Upper lobe of left lung (tissue), 6 donors: ENCODE results near the gene MAP1S. TPM values are rescaled to one million over a fixed set of nuclear protein-coding genes. Genes with fewer than 3 reads are reported as not detected.
"Not testable (repeated sequence)": the region's sequence is repeated elsewhere in the genome, so short reads cannot be mapped to it uniquely, and the experiment has no call there.

Source experiments
- ATAC-seq, 2 donors: fragments of 200-7000 bp; cut with Tn5 transposase; one replicate each; pipeline ENCODE4 v1.9.1; 2022; ENCODE audit warnings: mild to moderate bottlenecking in 2 of 2, moderate library complexity in 2 of 2; ENCODE audit not compliant: low FRiP score in 2 of 2
- DNase-seq, 2 donors: peaks; one replicate each; pipeline ENCODE4 v3.0.0-alpha.2; 2019 to 2020
- H3K27ac ChIP-seq, 4 donors: fragments of 200-600 bp; sonication (generic); one replicate each; pipeline ENCODE4 v1.5.1; 2016 to 2019
- H3K27me3 ChIP-seq, 4 donors: fragments of 200-600 bp; sonication (generic); one replicate each; pipeline ENCODE4 v1.5.1; 2017 to 2019
- H3K36me3 ChIP-seq, 4 donors: fragments of 200-600 bp; sonication (generic); one replicate each; pipeline ENCODE4 v1.5.1; 2016 to 2019
- H3K4me1 ChIP-seq, 4 donors: fragments of 200-600 bp; sonication (generic); one replicate each; pipeline ENCODE4 v1.5.1; 2018 to 2019
- H3K4me3 ChIP-seq, 4 donors: fragments of 200-600 bp; sonication (generic); one replicate each; pipeline ENCODE4 v1.5.1; 2017 to 2019; ENCODE audit warnings: mild to moderate bottlenecking in 2 of 4, moderate library complexity in 1 of 4
- H3K9me3 ChIP-seq, 4 donors: fragments of 200-600 bp; sonication (generic); one replicate each; pipeline ENCODE4 v1.5.1; 2018 to 2019
- CTCF ChIP-seq, 6 experiments: fragments of 450-650 bp in 4 of 6; fragments of 200-600 bp in 2 of 6; sonication (generic) in 2 of 6; IDR thresholded peaks; one replicate each; pipeline ENCODE4 v1.5.1; 2016 to 2019; ENCODE audit warnings: antibody characterized with exemption in 6 of 6
- EP300 ChIP-seq, 4 donors: sonication (generic); formaldehyde crosslinking; IDR thresholded peaks; one replicate each; pipeline ENCODE4 v1.5.1; 2017; ENCODE audit warnings: antibody characterized with exemption in 4 of 4, control low read depth in 2 of 4
- POLR2A ChIP-seq, 4 donors: fragments of 450-650 bp; IDR thresholded peaks; one replicate each; pipeline ENCODE4 v1.5.1; 2016 to 2017; ENCODE audit warnings: antibody characterized with exemption in 4 of 4, mild to moderate bottlenecking in 2 of 4
- POLR2AphosphoS5 ChIP-seq, 2 donors: sonication (generic); formaldehyde crosslinking; IDR thresholded peaks; one replicate each; pipeline ENCODE4 v1.5.1; 2017; ENCODE audit warnings: antibody characterized with exemption in 2 of 2
- WGBS, 2 donors: methylation state at CpG; one replicate each; pipeline ENCODE4 v1.1.5; 2017 to 2018; 5-methylcytosine and 5-hydroxymethylcytosine counted together
- total RNA-seq, 6 donors: library from RNA; depleted of rRNA in 4 of 6; stranded (reverse); fragments of >200 nt in 4 of 6; gene quantifications; one replicate each; pipeline versions ENCODE4 v1.1.0 to v1.2.1, GENCODE V29; 2016 to 2021
- donor health status: DM: no; HTN: no; CAD: no; lungs with moderate emphysema.
- donor health status: DM: no; HTN: yes; CAD: no; lungs with severe emphysema.

The MAP1S gene
- total RNA-seq, 6 donors from 2014 or later, result 23.6 to 87.9 (median 63.7) TPM

GRCh38 chr19:17778968-17779929 is 60.0 kb downstream of the MAP1S start:
- DNase-seq (peak in 1 of 2 donors; percentile 52), ATAC-seq (peak in 1 of 2 donors; percentile 37)
- TF ChIP-seq POLR2A (IDR thresholded peaks at IDR 0.05), result no peak
- 18 to 28% methylated on average over 24 to 25 of the region's 25 CpGs for WGBS, 2 donors
- Histone ChIP-seq H3K4me1 (peaks cover 0 to 16% (median 13%) of the 10 kb centered on the region in 4 donors), H3K4me3 (peak overlapping the region in 3 of 4 donors; percentile 18 to 44 (median 33)), H3K27ac (peak overlapping the region in 3 of 4 donors; percentile 30 to 53 (median 52)), H3K27me3 (peaks cover 0 to 8% (median 2%) of the 10 kb centered on the region in 4 donors), H3K36me3 (no peaks in the 10 kb centered on the region), H3K9me3 (no peaks in the 10 kb centered on the region)

- 82 to 91% methylated on average over 1 to 2 of the region's 2 CpGs for WGBS, 2 donors
- ATAC-seq (no peak), DNase-seq (no peak)
- no peaks in the 10 kb centered on the region for H3K36me3 ChIP-seq
- H3K9me3 ChIP-seq, result no peaks in the 10 kb centered on the region
- peaks cover 0 to 8% (median 2%) of the 10 kb centered on the region in 4 donors for H3K27me3 ChIP-seq
- TF ChIP-seq EP300 (IDR thresholded peaks at IDR 0.05), result no peak
- no peak for TF ChIP-seq POLR2A (IDR thresholded peaks at IDR 0.05)
- no peak for TF ChIP-seq POLR2AphosphoS5 (IDR thresholded peaks at IDR 0.05)
- TF ChIP-seq CTCF (IDR thresholded peaks at IDR 0.05), result no peak
- no peak overlapping the region for H3K4me3 ChIP-seq
- peaks cover 0 to 16% (median 13%) of the 10 kb centered on the region in 4 donors for H3K4me1 ChIP-seq
- H3K27ac ChIP-seq, result no peak overlapping the region
Measured at GRCh38 chr19:17780781-17781180, 61.5 kb downstream of the MAP1S start.

- ATAC-seq, DNase-seq: not testable (repeated sequence)
Measured at GRCh38 chr19:17783721-17784120, 64.4 kb downstream of the MAP1S start.

More at GRCh38 chr19:17783721-17784120, 64.4 kb downstream of the MAP1S start:
- H3K27me3 ChIP-seq, H3K36me3 ChIP-seq, H3K9me3 ChIP-seq, H3K27ac ChIP-seq, H3K4me1 ChIP-seq, H3K4me3 ChIP-seq: not testable (repeated sequence)
- WGBS, 2 donors, result 70 to 76% methylated on average over 5 of the region's 5 CpGs

Other genes with a start within 250 kb of the MAP1S start
- gene SLC27A1, start 249.0 kb upstream of the MAP1S start, total RNA-seq, result 10 to 100 TPM; 21.0 to 88.0 (median 30.8) TPM
- 100 to 1,000 TPM in 3 of 6 donors, 10 to 100 TPM in 3; 50.6 to 117 (median 99.7) TPM for gene PGLS, start 207.8 kb upstream of the MAP1S start, total RNA-seq
- gene COLGALT1, start 163.8 kb upstream of the MAP1S start, total RNA-seq, result 100 to 1,000 TPM in 4 of 6 donors, 10 to 100 TPM in 2; 58.3 to 151 (median 116) TPM
- under 1 TPM in 5 of 6 donors, not detected in 1; under 0.01 to 0.54 (median 0.33) TPM for gene UNC13A, start 31.1 kb upstream of the MAP1S start, total RNA-seq
- 10 to 100 TPM in 2 of 6 donors, 1 to 10 TPM in 4; 1.9 to 19.9 (median 8.7) TPM for gene FCHO1, start 32.0 kb downstream of the MAP1S start, total RNA-seq
- 1 to 10 TPM in 5 of 6 donors, not detected in 1; 1.0 to 8.8 (median 2.5) TPM for gene B3GNT3, start 75.7 kb downstream of the MAP1S start, total RNA-seq
- under 1 TPM in 1 of 6 donors, not detected in 5; 0.57 TPM for gene INSL3, start 102.0 kb downstream of the MAP1S start, total RNA-seq
- 10 to 100 TPM; 11.0 to 25.1 (median 12.8) TPM for gene JAK3, start 128.5 kb downstream of the MAP1S start, total RNA-seq
- gene RPL18A, start 140.4 kb downstream of the MAP1S start, total RNA-seq, result 1,000 to 10,000 TPM in 3 of 6 donors, 100 to 1,000 TPM in 3; 705 to 1,655 (median 1,002) TPM
- gene SLC5A5, start 152.5 kb downstream of the MAP1S start, total RNA-seq, result under 1 TPM in 2 of 6 donors, not detected in 4; under 0.01 to 0.15 TPM
- gene CCDC124, start 213.5 kb downstream of the MAP1S start, total RNA-seq, result 10 to 100 TPM; 50.2 to 83.3 (median 62.1) TPM
- under 1 TPM in 2 of 6 donors, not detected in 4; 0.34 to 0.37 TPM for gene KCNN1, start 247.6 kb downstream of the MAP1S start, total RNA-seq